ENCODE results near the gene MPV17.

GRCh38 chr2:27270131-27270530, 52.8 kb downstream of the MPV17 start:
- TF ChIP-seq CTCF (optimal IDR thresholded peaks at IDR 0.05 in 1 of 3, IDR thresholded peaks at IDR 0.05 in 1 of 3, conservative IDR thresholded peaks at IDR 0.05 in 1 of 3; ENCODE audit: extremely low read depth in 1 of 3, insufficient read depth in 2 of 3, low read length in 3 of 3) (no peak), EZH2 (IDR thresholded peaks at IDR 0.05; ENCODE audit: low read length) (no peak)
